GM12878 (cell line): Measurements from ENCODE around the gene GSG1L. TPM values are rescaled to one million over a fixed set of nuclear protein-coding genes. Genes with fewer than 3 reads are reported as not detected.

Experiments
- ATAC-seq: fragments of 200-7000 bp; cut with Tn5 transposase; 3 replicates; pipeline ENCODE4 v1.9.1; 2020; ENCODE audit warnings: mild to moderate bottlenecking, moderate library complexity
- BruUV-seq: library from RNA; stranded (reverse); fragments of 400-500 nt; replicated peaks from 2 replicates; lab custom pipeline; 2021; lab: Mats Ljungman, UMichigan
- CTCF ChIA-PET: fragments of 300-600 bp; sonication (Branson Sonifier 250); formaldehyde crosslinking; extraction: SDS; loops from one replicate; lab custom pipeline; 2021; ENCODE audit warnings: inconsistent platforms; lab: Yijun Ruan, JAX
- POLR2A ChIA-PET: fragments of 350-600 bp; formaldehyde crosslinking; extraction: SDS; loops from one replicate; lab custom pipeline; 2021; ENCODE audit warnings: inconsistent platforms; lab: Charles Lee
- RAD21 ChIA-PET: fragments of 300-600 bp; sonication (Branson Sonifier 250); formaldehyde crosslinking; loops from one replicate; lab custom pipeline; 2023; ENCODE audit warnings: antibody characterized with exemption; ENCODE audit not compliant: unreplicated experiment; lab: Charles Lee
- SMC1A ChIA-PET: fragments of 300-600 bp; sonication (Branson Sonifier 250); formaldehyde crosslinking; loops from one replicate; lab custom pipeline; 2023; ENCODE audit not compliant: unreplicated experiment, uncharacterized antibody; lab: Charles Lee
- DNase-seq: peaks from one replicate; pipeline ENCODE4 v3.0.0-alpha.2; 2011; ENCODE audit warnings: low read depth, low spot score
- FAIRE-seq: peaks from 3 replicates; lab custom pipeline; 2011; peaks lifted over from hg19 to GRCh38; lab: Jason Lieb, UNC
- H2AFZ ChIP-seq: 2 replicates; pipeline ENCODE4 v1.6.0; 2011; ENCODE audit warnings: low read depth, low read length, control low read depth; ENCODE audit not compliant: control insufficient read depth
- H3K27ac ChIP-seq: 2 replicates; pipeline ENCODE4 v1.5.1; 2011; ENCODE audit warnings: control low read depth; ENCODE audit not compliant: control insufficient read depth, insufficient read depth
- H3K27me3 ChIP-seq, 2 experiments: replicated peaks in 1 of 2; 2 replicates each; pipeline versions ENCODE4 v1.6.0 to v1.6.1; 2011; ENCODE audit warnings: low read length in 1 of 2; ENCODE audit not compliant: control insufficient read depth in 2 of 2, insufficient read depth in 2 of 2
- H3K36me3 ChIP-seq, 2 experiments: 2 replicates each; pipeline ENCODE4 v1.5.1; 2011; ENCODE audit warnings: low read length in 1 of 2; ENCODE audit not compliant: control insufficient read depth in 2 of 2, insufficient read depth in 2 of 2
- H3K4me1 ChIP-seq: 2 replicates; pipeline ENCODE4 v1.6.1; 2011; ENCODE audit warnings: mild to moderate bottlenecking, low read length, moderate library complexity, mixed read lengths; ENCODE audit not compliant: control insufficient read depth, insufficient read depth
- H3K4me2 ChIP-seq: 2 replicates; pipeline ENCODE4 v1.6.0; 2011; ENCODE audit warnings: control low read depth; ENCODE audit not compliant: control insufficient read depth, insufficient read depth
- H3K4me3 ChIP-seq: fragments of 200-600 bp; sonication (generic); 2 replicates; pipeline ENCODE4 v1.5.1; 2016
- H3K79me2 ChIP-seq: 2 replicates; pipeline ENCODE4 v1.6.0; 2011; ENCODE audit warnings: low read length; ENCODE audit not compliant: control insufficient read depth, insufficient read depth
- H3K9ac ChIP-seq: 2 replicates; pipeline ENCODE4 v1.8.0; 2011; ENCODE audit warnings: low read length, control low read depth, mixed read lengths; ENCODE audit not compliant: control insufficient read depth, insufficient read depth
- H3K9me3 ChIP-seq: replicated peaks from 3 replicates; pipeline ENCODE4 v1.5.1; 2011; ENCODE audit warnings: mild to moderate bottlenecking, low read length; ENCODE audit not compliant: control insufficient read depth, insufficient read depth
- H4K20me1 ChIP-seq: 2 replicates; pipeline ENCODE4 v1.6.0; 2011; ENCODE audit not compliant: control insufficient read depth, insufficient read depth
- BHLHE40 ChIP-seq, 2 experiments: fragments of 450-650 bp in 1 of 2; IDR thresholded peaks; 2 replicates each; pipeline ENCODE4 v1.6.1; 2011 to 2017; ENCODE audit warnings: low read depth in 2 of 2, borderline replicate concordance in 1 of 2, improper control_type of control experiment in 1 of 2, low read length in 1 of 2, mild to moderate bottlenecking in 1 of 2
- CBX5 ChIP-seq: sonication (generic); IDR thresholded peaks from 2 replicates; pipeline ENCODE4 v1.6.1; 2016; ENCODE audit warnings: low read depth, moderate library complexity, mild to moderate bottlenecking, inconsistent platforms
- IRF3 ChIP-seq: fragments of 450-650 bp; IDR thresholded peaks from 2 replicates; pipeline ENCODE4 v1.6.1; 2014; ENCODE audit warnings: mild to moderate bottlenecking
- JUNB ChIP-seq: IDR thresholded peaks from 2 replicates; pipeline ENCODE4 v1.6.1; 2016; ENCODE audit warnings: antibody characterized with exemption, mild to moderate bottlenecking
- MAX ChIP-seq: IDR thresholded peaks from 2 replicates; pipeline ENCODE4 v1.6.1; 2012; ENCODE audit warnings: low read depth, low read length, improper control_type of control experiment
- MYB ChIP-seq: fragments of 150-350 bp; IDR thresholded peaks from 2 replicates; pipeline ENCODE4 v1.6.1; 2014; ENCODE audit warnings: mild to moderate bottlenecking, low read depth, low read length, borderline replicate concordance
- MYC ChIP-seq: IDR thresholded peaks from 2 replicates; pipeline ENCODE4 v1.6.1; 2011; ENCODE audit warnings: mild to moderate bottlenecking, low read length, moderate library complexity, inconsistent platforms; ENCODE audit not compliant: insufficient read depth, insufficient replicate concordance, insufficient read length, severe bottlenecking
- NBN ChIP-seq: fragments of 450-650 bp; IDR thresholded peaks from 2 replicates; pipeline ENCODE4 v1.6.1; 2016
- NKRF ChIP-seq: fragments of 450-650 bp; conservative IDR thresholded peaks from 2 replicates; pipeline ENCODE4 v1.6.1; 2017; ENCODE audit warnings: mild to moderate bottlenecking, moderate library complexity
- NR2C1 ChIP-seq: fragments of 450-650 bp; IDR thresholded peaks from 2 replicates; pipeline ENCODE4 v1.6.1; 2017; ENCODE audit warnings: antibody characterized with exemption, mild to moderate bottlenecking, moderate library complexity
- POLR2AphosphoS2 ChIP-seq: IDR thresholded peaks from 2 replicates; pipeline ENCODE4 v1.6.1; 2011; ENCODE audit warnings: low read depth, mild to moderate bottlenecking, low read length, improper control_type of control experiment, moderate library complexity
- POU2F2 ChIP-seq: IDR thresholded peaks from 3 replicates; pipeline ENCODE4 v1.6.1; 2011; ENCODE audit warnings: low read depth, mild to moderate bottlenecking, low read length, borderline replicate concordance
- RUNX3 ChIP-seq: IDR thresholded peaks from 2 replicates; pipeline ENCODE4 v1.6.1; 2012; ENCODE audit warnings: low read length, inconsistent platforms
- TCF12 ChIP-seq: IDR thresholded peaks from 2 replicates; pipeline ENCODE4 v1.6.1; 2011; ENCODE audit warnings: low read depth, mild to moderate bottlenecking, low read length
- TCF3 ChIP-seq: IDR thresholded peaks from 2 replicates; pipeline ENCODE4 v1.6.1; 2012; ENCODE audit warnings: low read depth, mild to moderate bottlenecking, low read length, borderline replicate concordance; ENCODE audit not compliant: insufficient read depth
- ZSCAN29 ChIP-seq: fragments of 450-650 bp; IDR thresholded peaks from 2 replicates; pipeline ENCODE4 v1.6.1; 2017; ENCODE audit warnings: mild to moderate bottlenecking, moderate library complexity
- WGBS: methylation state at CpG from one replicate; pipeline ENCODE4 v1.1.6; 2016; ENCODE audit warnings: low lambda C conversion rate; ENCODE audit not compliant: insufficient replicate concordance, insufficient coverage; ENCODE audit errors: missing lambda C conversion rate; 5-methylcytosine and 5-hydroxymethylcytosine counted together
- in situ Hi-C: fragments of 300-500 bp; cut with MboI; formaldehyde crosslinking; loops from 9 replicates; pipeline ENCODE4 v1.14.3; 2018; ENCODE audit warnings: mixed read lengths
- intact Hi-C: fragments of 100-400 bp; cut with micrococcal nuclease; formaldehyde crosslinking; loops from one replicate; pipeline ENCODE4 v1.14.2; 2022; ENCODE audit not compliant: unreplicated experiment
- polyA plus RNA-seq, 11 experiments: library from polyadenylated mRNA; depleted of rRNA in 4 of 11; unstranded in 6 of 11; stranded (reverse) in 5 of 11; fragments of >200 nt; fragmentation: Nextera tagmentation in 4 of 11; fragmentation: Illumina TruSeq in 1 of 11; extraction: Ambion mirVana in 4 of 11; extraction: Trizol in 1 of 11; gene quantifications; 1 replicate in 1 of 11; 2 replicates in 10 of 11; pipeline versions ENCODE4 v1.2.1 to v1.2.3, GENCODE V29; 2011 to 2016; ENCODE audit warnings: inconsistent platforms in 2 of 11, missing spikeins in 2 of 11, low read depth in 1 of 11
- total RNA-seq, 4 experiments: library from RNA; depleted of rRNA in 3 of 4; stranded (reverse); fragments of >200 nt in 3 of 4; fragmentation: Illumina TruSeq in 1 of 4; extraction: Trizol in 1 of 4; gene quantifications; 2 replicates each; pipeline versions ENCODE4 v1.2.1 to v1.2.3, GENCODE V29; 2013 to 2021

Gene GSG1L
- total and polyA plus RNA-seq, 10 of the 15 experiments (the other 5 are each of a cell fraction or from before 2014, with no cell fraction given): not detected

GRCh38 chr16:27828671-27829070 lies 234.8 kb downstream of the GSG1L start:
- H3K4me2 ChIP-seq: no peak overlapping the region
- no peak for ATAC-seq
- CTCF ChIA-PET: no interaction called here
- no peaks in the 10 kb centered on the region for H3K4me1 ChIP-seq
- no peak for TF ChIP-seq POLR2AphosphoS2
- no peak for DNase-seq
- H3K9ac ChIP-seq: no peak overlapping the region
- intact Hi-C loops (no loop called here), in situ Hi-C loops (no loop called here)
- H3K79me2 ChIP-seq: no peaks in the 10 kb centered on the region
- 35% methylated on average over 12 of the region's 12 CpGs for WGBS
- RAD21 ChIA-PET: no interaction called here
- FAIRE-seq: no peak
- H3K36me3 ChIP-seq: no peaks in the 10 kb centered on the region
- no peak overlapping the region for H3K27ac ChIP-seq
- H3K9me3 ChIP-seq: no peaks in the 10 kb centered on the region; the same call in 2 of the 3 replicates
- H2AFZ ChIP-seq: no peak overlapping the region
- H3K27me3 ChIP-seq: no peaks in the 10 kb centered on the region
- H4K20me1 ChIP-seq: no peaks in the 10 kb centered on the region
- SMC1A ChIA-PET: no interaction called here
- POLR2A ChIA-PET: no interaction called here
- no TSS peak for BruUV-seq
- no peak overlapping the region for H3K4me3 ChIP-seq

- H4K20me1 ChIP-seq: no peaks in the 10 kb centered on the region
- CTCF ChIA-PET: no interaction called here
- no peaks in the 10 kb centered on the region for H3K27me3 ChIP-seq
- H3K4me2 ChIP-seq: no peak overlapping the region
- POLR2A ChIA-PET: no interaction called here
- H3K9ac ChIP-seq: no peak overlapping the region
- H3K79me2 ChIP-seq: no peaks in the 10 kb centered on the region
- SMC1A ChIA-PET: no interaction called here
- DNase-seq: no peak
- BruUV-seq: no TSS peak
- no peak overlapping the region for H3K4me3 ChIP-seq
- no peaks in the 10 kb centered on the region for H3K36me3 ChIP-seq
- H3K4me1 ChIP-seq: no peaks in the 10 kb centered on the region
- no peak overlapping the region for H2AFZ ChIP-seq
- 19% methylated on average over 3 of the region's 3 CpGs for WGBS
- no peaks in the 10 kb centered on the region; the same call in 2 of the 3 replicates for H3K9me3 ChIP-seq
- FAIRE-seq: no peak
- in situ Hi-C loops (no loop called here), intact Hi-C loops (no loop called here)
- no peak overlapping the region for H3K27ac ChIP-seq
- RAD21 ChIA-PET: no interaction called here
- ATAC-seq: no peak
- no peak for TF ChIP-seq POU2F2
- TF ChIP-seq TCF3: no peak
- TF ChIP-seq BHLHE40 (IDR thresholded peaks at IDR 0.05; ENCODE audit: borderline replicate concordance in 1 of 2, low read depth in 2 of 2, low read length in 1 of 2): no peak
- no peak for TF ChIP-seq NR2C1
- no peak for TF ChIP-seq MYB
- no peak for TF ChIP-seq RUNX3
- TF ChIP-seq NKRF: no peak
- TF ChIP-seq ZSCAN29: no peak
- no peak for TF ChIP-seq MAX
- TF ChIP-seq MYC: no peak
- TF ChIP-seq IRF3: no peak
- no peak for TF ChIP-seq JUNB
- no peak for TF ChIP-seq CBX5
- TF ChIP-seq NBN: no peak
- TF ChIP-seq TCF12: no peak
Measured at GRCh38 chr16:27827765-27828164, 235.7 kb downstream of the GSG1L start.
